MCF 10A (cell line): ENCODE data around the gene PMEPA1. TPM values are rescaled to one million over a fixed set of nuclear protein-coding genes. Genes with fewer than 3 reads are reported as not detected.

Experiments used
- BruUV-seq: library from RNA; stranded (reverse); fragments of 400-500 nt; replicated peaks from 2 replicates; lab custom pipeline; 2021; lab: Mats Ljungman, UMichigan
- CTCF ChIA-PET: fragments of 300-600 bp; sonication (Branson Sonifier 250); formaldehyde crosslinking; extraction: SDS; loops from one replicate; lab custom pipeline; 2021; ENCODE audit warnings: antibody characterized with exemption, inconsistent platforms; lab: Yijun Ruan, JAX
- POLR2A ChIA-PET: fragments of 300-600, 350-650 bp; sonication (Branson Sonifier 250); formaldehyde crosslinking; extraction: SDS; loops from one replicate; lab custom pipeline; 2020; ENCODE audit warnings: antibody characterized with exemption, inconsistent platforms; lab: Yijun Ruan, JAX
- DNase-seq: peaks from one replicate; pipeline ENCODE4 v3.0.0-alpha.2; 2018; ENCODE audit not compliant: unreplicated experiment
- H3K27ac Mint-ChIP-seq: one replicate; pipeline ENCODE4 v1.8.0; 2022; ENCODE audit warnings: mild to moderate bottlenecking, low read depth, mixed read lengths; ENCODE audit not compliant: unreplicated experiment
- H3K27me3 Mint-ChIP-seq: one replicate; pipeline ENCODE4 v1.8.0; 2022; ENCODE audit warnings: mixed read lengths; ENCODE audit not compliant: insufficient read depth, unreplicated experiment
- H3K36me3 Mint-ChIP-seq: one replicate; pipeline ENCODE4 v1.8.0; 2022; ENCODE audit warnings: mild to moderate bottlenecking, moderate library complexity, mixed read lengths; ENCODE audit not compliant: insufficient read depth, unreplicated experiment
- H3K4me1 Mint-ChIP-seq: one replicate; pipeline ENCODE4 v1.8.0; 2022; ENCODE audit warnings: mixed read lengths; ENCODE audit not compliant: insufficient read depth, unreplicated experiment
- H3K4me3 Mint-ChIP-seq: one replicate; pipeline ENCODE4 v1.8.0; 2022; ENCODE audit warnings: mild to moderate bottlenecking, moderate library complexity, mixed read lengths; ENCODE audit not compliant: unreplicated experiment
- H3K9me3 Mint-ChIP-seq: one replicate; pipeline ENCODE4 v1.8.0; 2022; ENCODE audit warnings: mixed read lengths; ENCODE audit not compliant: unreplicated experiment
- intact Hi-C: fragments of 100-400 bp; cut with micrococcal nuclease; formaldehyde crosslinking; loops from 2 replicates; pipeline ENCODE4 v1.14.1; 2022
- total RNA-seq: library from RNA; stranded (reverse); gene quantifications from 2 replicates; pipeline ENCODE4 v1.2.3, GENCODE V29; 2022
- TF ChIP-seq, protein P1 (sequence below): fragments of 200-600 bp; IDR thresholded peaks from one replicate; pipeline ENCODE4 v1.8.0; 2022; ENCODE audit warnings: antibody characterized with exemption, mild to moderate bottlenecking; ENCODE audit not compliant: unreplicated experiment

PMEPA1 gene
- total RNA-seq, 1 experiment from 2014 or later: 68.5 TPM

DNA sequence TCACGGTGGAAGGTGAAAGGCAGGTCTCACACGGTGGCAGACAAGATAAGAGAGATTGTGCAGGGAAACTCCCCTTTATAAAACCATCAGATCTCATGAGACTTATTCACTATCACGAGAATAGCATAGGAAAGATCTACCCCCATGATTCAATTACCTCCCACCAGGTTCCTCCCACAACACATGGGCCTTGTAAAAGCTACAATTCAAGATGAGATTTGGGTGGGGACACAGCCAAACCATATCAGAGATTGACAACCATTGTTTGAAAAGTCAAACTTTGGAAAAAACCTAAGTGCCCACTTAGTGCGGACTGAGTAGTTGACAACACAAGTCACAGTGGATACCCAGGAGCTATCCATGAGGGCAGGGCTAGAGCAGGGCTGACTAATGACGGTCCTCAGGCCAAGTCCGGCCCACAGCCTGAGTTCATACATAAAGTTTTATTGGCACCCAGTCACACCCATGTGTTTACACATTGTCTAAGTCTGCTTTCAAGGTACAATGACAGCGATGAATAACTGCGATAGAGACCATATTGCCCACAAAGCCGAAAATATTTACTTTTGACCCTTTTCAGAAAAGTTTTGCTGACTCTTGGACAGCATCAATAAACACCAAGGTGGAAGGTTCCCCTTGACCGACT is 33.8 kb upstream of the PMEPA1 start:
- Mint-ChIP-seq H3K36me3 (no peaks in the 10 kb centered on the region), H3K27ac (no peak overlapping the region), H3K27me3 (no peaks in the 10 kb centered on the region), H3K4me3 (no peak overlapping the region), H3K9me3 (no peaks in the 10 kb centered on the region), H3K4me1 (peaks cover 10% of the 10 kb centered on the region)
- BruUV-seq: no TSS peak
- POLR2A ChIA-PET: no interaction called here
- DNase-seq: peak; percentile 7
- CTCF ChIA-PET: no interaction called here
- intact Hi-C loops: no loop called here
- TF ChIP-seq, protein P1, sequence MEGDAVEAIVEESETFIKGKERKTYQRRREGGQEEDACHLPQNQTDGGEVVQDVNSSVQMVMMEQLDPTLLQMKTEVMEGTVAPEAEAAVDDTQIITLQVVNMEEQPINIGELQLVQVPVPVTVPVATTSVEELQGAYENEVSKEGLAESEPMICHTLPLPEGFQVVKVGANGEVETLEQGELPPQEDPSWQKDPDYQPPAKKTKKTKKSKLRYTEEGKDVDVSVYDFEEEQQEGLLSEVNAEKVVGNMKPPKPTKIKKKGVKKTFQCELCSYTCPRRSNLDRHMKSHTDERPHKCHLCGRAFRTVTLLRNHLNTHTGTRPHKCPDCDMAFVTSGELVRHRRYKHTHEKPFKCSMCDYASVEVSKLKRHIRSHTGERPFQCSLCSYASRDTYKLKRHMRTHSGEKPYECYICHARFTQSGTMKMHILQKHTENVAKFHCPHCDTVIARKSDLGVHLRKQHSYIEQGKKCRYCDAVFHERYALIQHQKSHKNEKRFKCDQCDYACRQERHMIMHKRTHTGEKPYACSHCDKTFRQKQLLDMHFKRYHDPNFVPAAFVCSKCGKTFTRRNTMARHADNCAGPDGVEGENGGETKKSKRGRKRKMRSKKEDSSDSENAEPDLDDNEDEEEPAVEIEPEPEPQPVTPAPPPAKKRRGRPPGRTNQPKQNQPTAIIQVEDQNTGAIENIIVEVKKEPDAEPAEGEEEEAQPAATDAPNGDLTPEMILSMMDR: no peak

DNA sequence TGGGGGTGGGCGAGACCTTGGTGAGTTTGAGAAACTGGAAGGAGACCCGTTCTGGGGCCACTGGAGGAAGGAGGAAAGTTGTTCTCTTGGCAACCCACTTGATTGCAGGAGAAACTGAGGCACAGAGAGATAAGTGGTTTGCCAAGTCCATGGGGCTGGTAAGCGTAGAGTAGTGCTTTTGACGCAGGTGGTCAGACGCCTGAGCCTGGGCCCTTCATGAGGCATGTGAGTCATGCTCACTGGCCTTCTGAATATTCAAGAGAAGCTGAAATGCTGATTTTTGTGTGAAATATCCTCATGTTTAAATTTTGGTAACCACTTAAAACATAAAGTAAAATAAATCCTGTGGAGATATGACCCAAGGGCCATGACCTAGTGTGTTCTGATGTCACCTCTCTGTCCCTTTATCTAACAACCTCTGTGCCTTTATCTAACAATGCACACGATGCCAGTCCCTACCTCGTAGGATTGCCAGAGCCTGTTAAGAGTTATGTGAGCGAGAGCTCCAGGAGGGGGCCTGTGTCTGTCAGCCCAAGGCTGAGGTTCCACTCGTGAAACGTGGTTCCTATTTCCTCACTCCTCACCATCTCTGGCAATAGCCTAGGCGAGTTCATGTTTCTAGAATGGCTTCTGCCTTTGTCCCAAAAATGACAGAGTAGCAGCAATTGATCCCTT is 32.8 kb upstream of the PMEPA1 start:
- H3K4me1 Mint-ChIP-seq: peaks cover 5% of the 10 kb centered on the region
- H3K36me3 Mint-ChIP-seq: no peaks in the 10 kb centered on the region
- H3K9me3 Mint-ChIP-seq: no peaks in the 10 kb centered on the region
- peaks cover under 1% of the 10 kb centered on the region for H3K27me3 Mint-ChIP-seq
- ChIA-PET CTCF (no interaction called here), POLR2A (interaction anchor here (0.7 kb wide), 1 partner anchor 11 kb away, joined by 3 read pairs; no protein-coding TSS in a partner anchor)
- no TSS peak for BruUV-seq
- no peak overlapping the region for H3K27ac Mint-ChIP-seq
- intact Hi-C loops: no loop called here
- H3K4me3 Mint-ChIP-seq: no peak overlapping the region
- no peak for DNase-seq
- TF ChIP-seq, protein P1: no peak

DNA sequence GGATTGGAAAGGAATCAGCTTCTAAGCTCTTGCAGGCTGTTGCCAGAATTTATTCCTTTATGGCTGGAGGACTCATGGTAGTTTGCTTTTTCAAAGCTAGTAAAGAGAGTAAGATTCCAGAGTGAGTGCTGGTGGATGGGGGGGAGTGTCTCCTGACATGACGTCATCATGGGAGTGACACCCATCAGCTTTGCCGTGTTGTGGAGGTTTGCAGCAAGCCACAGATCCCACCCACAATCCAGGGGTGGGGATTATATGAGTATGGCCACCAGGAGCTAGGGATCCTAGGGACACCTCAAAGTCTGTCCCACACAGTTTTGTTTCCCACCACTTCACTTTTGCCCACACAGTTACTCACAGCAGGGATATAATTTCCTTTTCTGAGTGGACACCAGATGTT is 28.7 kb upstream of the PMEPA1 start:
- peaks cover 5% of the 10 kb centered on the region for H3K4me1 Mint-ChIP-seq
- peaks cover 27% of the 10 kb centered on the region for H3K27me3 Mint-ChIP-seq
- TF ChIP-seq, protein P1: no peak
- H3K27ac Mint-ChIP-seq: no peak overlapping the region
- no peak for DNase-seq
- H3K9me3 Mint-ChIP-seq: no peaks in the 10 kb centered on the region
- ChIA-PET POLR2A (interaction anchor here (1.3 kb wide), 1 partner anchor 11 kb away, joined by 6 read pairs; no protein-coding TSS in a partner anchor), CTCF (interaction anchor here (1.0 kb wide), 1 partner anchor 468 kb away, joined by 4 read pairs; no protein-coding TSS in a partner anchor)
- intact Hi-C loops: no loop called here
- H3K36me3 Mint-ChIP-seq: no peaks in the 10 kb centered on the region
- no TSS peak for BruUV-seq
- no peak overlapping the region for H3K4me3 Mint-ChIP-seq

DNA sequence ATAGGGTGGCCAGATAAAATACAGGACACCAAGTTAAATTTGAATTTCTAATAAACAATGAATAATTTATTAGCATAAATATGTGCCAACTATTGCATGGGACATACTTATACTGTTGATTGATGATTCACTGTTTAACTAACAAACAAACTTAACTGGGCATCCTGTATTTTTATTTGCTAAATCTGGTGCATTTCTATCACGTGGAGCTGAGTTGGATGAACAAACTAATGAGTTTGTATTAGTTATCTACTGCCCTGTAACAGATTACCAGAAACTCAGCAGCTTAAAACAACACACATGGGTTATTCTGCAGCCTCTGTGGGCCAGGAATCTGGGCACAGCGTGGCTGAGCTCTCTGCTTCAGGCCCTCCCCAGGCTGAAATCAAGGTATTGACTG is 28.2 kb upstream of the PMEPA1 start:
- H3K36me3 Mint-ChIP-seq: no peaks in the 10 kb centered on the region

More for the DNA sequence above, 28.2 kb upstream of the PMEPA1 start:
- POLR2A ChIA-PET: interaction anchor here (1.3 kb wide), 1 partner anchor 11 kb away, joined by 6 read pairs; no protein-coding TSS in a partner anchor
- Mint-ChIP-seq H3K9me3 (no peaks in the 10 kb centered on the region), H3K4me3 (no peak overlapping the region), H3K4me1 (peaks cover under 1% of the 10 kb centered on the region), H3K27me3 (peaks cover 27% of the 10 kb centered on the region), H3K27ac (no peak overlapping the region)
- TF ChIP-seq, protein P1: no peak
- CTCF ChIA-PET: interaction anchor here (1.0 kb wide), 1 partner anchor 469 kb away, joined by 4 read pairs; no protein-coding TSS in a partner anchor
- DNase-seq: no peak
- no TSS peak for BruUV-seq
- intact Hi-C loops: no loop called here
